Measurements from ENCODE around the gene TRIM54. TPM values are rescaled to one million over a fixed set of nuclear protein-coding genes. Genes with fewer than 3 reads are reported as not detected.

TRIM54 gene
- total and polyA plus RNA-seq, 9 of the 15 experiments (the other 6 are each of a cell fraction or from before 2014, with no cell fraction given) = not detected

GRCh38 chr2:27356382-27357181 is 74.4 kb downstream of the TRIM54 start, which contains the start of gene GTF3C2 (continued):
- TF ChIP-seq ESRRB (CRISPR knock-in tag; IDR thresholded peaks at IDR 0.05; ENCODE audit: borderline replicate concordance) (no peak), MYC (IDR thresholded peaks at IDR 0.05; ENCODE audit: low read depth, low read length) (peak; percentile 98), MYC (CRISPR knock-in tag; IDR thresholded peaks at IDR 0.05; ENCODE audit: borderline replicate concordance, low read depth) (peak; percentile 81; the same call in 1 of the 2 replicates), MTA3 (IDR thresholded peaks at IDR 0.05; ENCODE audit: borderline replicate concordance) (peak; percentile 66), JUN (IDR thresholded peaks at IDR 0.05; ENCODE audit: borderline replicate concordance, low read depth, low read length) (peak; percentile 72; the same call in 1 of the 2 replicates), JUN (CRISPR knock-in tag; IDR thresholded peaks at IDR 0.05; ENCODE audit: borderline replicate concordance) (no peak), ZNF165 (CRISPR knock-in tag; IDR thresholded peaks at IDR 0.05; ENCODE audit: borderline replicate concordance) (no peak), KLF16 (IDR thresholded peaks at IDR 0.05) (0 out of 2 replicates have a peak, but pooled peaks have one; percentile 3), ADNP (tag; IDR thresholded peaks at IDR 0.05) (no peak), FOXA1 (IDR thresholded peaks at IDR 0.05; ENCODE audit: borderline replicate concordance) (no peak), CEBPG (CRISPR knock-in tag; IDR thresholded peaks at IDR 0.05) (no peak), CEBPG (tag; conservative IDR thresholded peaks at IDR 0.05 in 1 of 2, IDR thresholded peaks at IDR 0.05 in 1 of 2) (peak; percentile 69 to 89; a peak in 3 of 4 replicates), U2AF2 (optimal IDR thresholded peaks at IDR 0.05; ENCODE audit: low read depth, low read length) (no peak), HSF4 (CRISPR knock-in tag; IDR thresholded peaks at IDR 0.05; ENCODE audit: borderline replicate concordance) (no peak), CC2D1A (IDR thresholded peaks at IDR 0.05) (no peak; the same call in 1 of the 2 replicates), GABPA (tag; conservative IDR thresholded peaks at IDR 0.05; ENCODE audit: low read depth) (peak; percentile 92), KLF1 (tag; IDR thresholded peaks at IDR 0.05) (peak; percentile 71), ZNF695 (CRISPR knock-in tag; IDR thresholded peaks at IDR 0.05) (no peak), ZNF174 (CRISPR knock-in tag; IDR thresholded peaks at IDR 0.05) (no peak)
- TF ChIP-seq, protein P1, sequence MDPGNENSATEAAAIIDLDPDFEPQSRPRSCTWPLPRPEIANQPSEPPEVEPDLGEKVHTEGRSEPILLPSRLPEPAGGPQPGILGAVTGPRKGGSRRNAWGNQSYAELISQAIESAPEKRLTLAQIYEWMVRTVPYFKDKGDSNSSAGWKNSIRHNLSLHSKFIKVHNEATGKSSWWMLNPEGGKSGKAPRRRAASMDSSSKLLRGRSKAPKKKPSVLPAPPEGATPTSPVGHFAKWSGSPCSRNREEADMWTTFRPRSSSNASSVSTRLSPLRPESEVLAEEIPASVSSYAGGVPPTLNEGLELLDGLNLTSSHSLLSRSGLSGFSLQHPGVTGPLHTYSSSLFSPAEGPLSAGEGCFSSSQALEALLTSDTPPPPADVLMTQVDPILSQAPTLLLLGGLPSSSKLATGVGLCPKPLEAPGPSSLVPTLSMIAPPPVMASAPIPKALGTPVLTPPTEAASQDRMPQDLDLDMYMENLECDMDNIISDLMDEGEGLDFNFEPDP (CRISPR knock-in tag; IDR thresholded peaks at IDR 0.05) = no peak
- TF ChIP-seq, protein P2, sequence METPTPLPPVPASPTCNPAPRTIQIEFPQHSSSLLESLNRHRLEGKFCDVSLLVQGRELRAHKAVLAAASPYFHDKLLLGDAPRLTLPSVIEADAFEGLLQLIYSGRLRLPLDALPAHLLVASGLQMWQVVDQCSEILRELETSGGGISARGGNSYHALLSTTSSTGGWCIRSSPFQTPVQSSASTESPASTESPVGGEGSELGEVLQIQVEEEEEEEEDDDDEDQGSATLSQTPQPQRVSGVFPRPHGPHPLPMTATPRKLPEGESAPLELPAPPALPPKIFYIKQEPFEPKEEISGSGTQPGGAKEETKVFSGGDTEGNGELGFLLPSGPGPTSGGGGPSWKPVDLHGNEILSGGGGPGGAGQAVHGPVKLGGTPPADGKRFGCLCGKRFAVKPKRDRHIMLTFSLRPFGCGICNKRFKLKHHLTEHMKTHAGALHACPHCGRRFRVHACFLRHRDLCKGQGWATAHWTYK (CRISPR knock-in tag; IDR thresholded peaks at IDR 0.05) = no peak
